ENCODE data around the gene BROX. TPM values are rescaled to one million over a fixed set of nuclear protein-coding genes. Genes with fewer than 3 reads are reported as not detected.
"Not testable (repeated sequence)": the region's sequence is repeated elsewhere in the genome, so short reads cannot be mapped to it uniquely, and the experiment has no call there.

BROX gene
- total RNA-seq: 10 to 100 TPM; 13.6 to 30.5 (median 16.2) TPM
- polyA plus RNA-seq: 10 to 100 TPM in 1 of 2 donors, 1 to 10 TPM in 1; 9.8 to 10.8 TPM

GRCh38 chr1:222712253-222713090 lies at the start of gene BROX, which contains the start of gene AIDA:
Gene BROX (plus strand): TSS chr1:222712564. CDS start chr1:222715700, 3,136 bp downstream.
Gene AIDA (minus strand): TSS chr1:222712491. CDS start chr1:222712317, 174 bp downstream.
- H3K27me3 ChIP-seq: no peaks in the 10 kb centered on the region
- peak within 1 kb of the TSS; percentile 94 to 99 (median 98) for H3K27ac ChIP-seq
- no peaks in the 10 kb centered on the region for H3K36me3 ChIP-seq
- H3K9me3 ChIP-seq: no peaks in the 10 kb centered on the region
- ATAC-seq: peak; percentile 90 to 96 (median 93)
- no peak for FAIRE-seq
- 1 to 3% methylated on average over 49 to 55 of the region's 62 CpGs for WGBS, 2 donors
- peaks cover 0 to 10% (median 10%) of the 10 kb centered on the region in 3 donors for H3K4me1 ChIP-seq
- peak; percentile 92 to 98 (median 96) for DNase-seq
- peak within 1 kb of the TSS; percentile 55 to 76 (median 68) for H3K4me3 ChIP-seq
- no peak for TF ChIP-seq CTCF (IDR thresholded peaks at IDR 0.05)
- intact Hi-C loops (cut with DNase I): no loop called here

GRCh38 chr1:222663431-222663934 lies 48.9 kb upstream of the BROX start:
- H3K27ac ChIP-seq: no peak overlapping the region
- H3K27me3 ChIP-seq: no peaks in the 10 kb centered on the region
- WGBS, 2 donors: 94 to 95% methylated on average over 4 of the region's 4 CpGs
- no peak for FAIRE-seq
- no peak for ATAC-seq
- H3K9me3 ChIP-seq: no peaks in the 10 kb centered on the region
- no peak for TF ChIP-seq CTCF (IDR thresholded peaks at IDR 0.05)
- H3K4me3 ChIP-seq: no peak overlapping the region
- intact Hi-C loops (cut with DNase I): no loop called here
- no peaks in the 10 kb centered on the region for H3K4me1 ChIP-seq
- peaks cover 5 to 68% (median 49%) of the 10 kb centered on the region in 3 donors for H3K36me3 ChIP-seq
- no peak for DNase-seq

GRCh38 chr1:222665964-222666363 lies 46.4 kb upstream of the BROX start:
- H3K27ac ChIP-seq: no peak overlapping the region
- TF ChIP-seq CTCF (IDR thresholded peaks at IDR 0.05): no peak
- DNase-seq: no peak
- H3K27me3 ChIP-seq: no peaks in the 10 kb centered on the region
- intact Hi-C loops (cut with DNase I): no loop called here
- no peaks in the 10 kb centered on the region for H3K9me3 ChIP-seq
- H3K4me3 ChIP-seq: no peak overlapping the region
- no peak for ATAC-seq
- 89 to 94% methylated on average over 7 of the region's 7 CpGs for WGBS, 2 donors
- H3K4me1 ChIP-seq: no peaks in the 10 kb centered on the region
- peaks cover 5 to 55% (median 38%) of the 10 kb centered on the region in 3 donors for H3K36me3 ChIP-seq
- FAIRE-seq: no peak

GRCh38 chr1:222668184-222668583 lies 44.2 kb upstream of the BROX start:
- H3K27me3 ChIP-seq; H3K27ac ChIP-seq; H3K4me3 ChIP-seq; DNase-seq; intact Hi-C loops (cut with DNase I); H3K9me3 ChIP-seq; ATAC-seq; H3K4me1 ChIP-seq: not testable (repeated sequence)
- FAIRE-seq: peak; percentile 60
- peaks cover 5 to 48% (median 22%) of the 10 kb centered on the region in 3 donors for H3K36me3 ChIP-seq
- no CpG with 5 or more reads among the region's 4 CpGs for WGBS, 2 donors

- 79 to 90% methylated on average over 1 of the region's 2 CpGs for WGBS, 2 donors
- H3K9me3 ChIP-seq; ATAC-seq; DNase-seq; H3K27me3 ChIP-seq; intact Hi-C loops (cut with DNase I); FAIRE-seq; H3K27ac ChIP-seq; H3K4me3 ChIP-seq; H3K4me1 ChIP-seq: not testable (repeated sequence)
- H3K36me3 ChIP-seq: peaks cover 5 to 41% (median 14%) of the 10 kb centered on the region in 3 donors
Observed at GRCh38 chr1:222669107-222669506, 43.3 kb upstream of the BROX start.

All from pancreas (tissue), 10 donors.